Mammary epithelial cell (primary cell): ENCODE measurements around the gene RSRC1.

ENCODE experiments used
- EZH2 ChIP-seq: IDR thresholded peaks from 2 replicates; pipeline ENCODE4 v1.6.1; 2012; ENCODE audit warnings: low read length, inconsistent platforms, borderline replicate concordance
- TF ChIP-seq, protein P1 (sequence below), 2 donors: IDR thresholded peaks in 1 of 2; conservative IDR thresholded peaks in 1 of 2; 2 replicates each; pipeline ENCODE4 v1.5.1; 2011 to 2012; ENCODE audit warnings: inconsistent platforms in 2 of 2, low read length in 2 of 2, mild to moderate bottlenecking in 2 of 2, control low read depth in 1 of 2, low read depth in 1 of 2; ENCODE audit not compliant: insufficient read depth in 1 of 2; ENCODE audit errors: extremely low read depth in 1 of 2

DNA sequence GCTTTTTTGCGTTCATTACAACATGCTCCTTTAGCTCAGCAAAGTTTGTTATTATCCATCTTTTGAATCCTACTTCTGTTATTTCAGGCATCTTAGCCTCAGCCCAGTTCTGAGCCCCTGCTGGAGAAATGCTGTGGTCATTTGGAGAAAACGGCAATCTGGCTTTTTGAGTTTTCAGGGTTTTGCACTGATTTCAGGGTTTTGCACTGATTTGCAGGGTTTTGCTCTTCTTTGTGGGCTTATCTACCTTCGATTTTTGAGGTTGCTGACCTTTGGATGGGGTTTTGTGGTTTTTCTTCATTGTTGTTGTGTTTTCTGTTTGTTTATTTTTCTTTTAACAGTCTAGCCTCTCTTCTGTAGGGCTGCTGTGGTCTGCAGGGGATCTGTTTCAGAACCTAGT lies 137.4 kb downstream of the RSRC1 start:
- TF ChIP-seq, protein P1, sequence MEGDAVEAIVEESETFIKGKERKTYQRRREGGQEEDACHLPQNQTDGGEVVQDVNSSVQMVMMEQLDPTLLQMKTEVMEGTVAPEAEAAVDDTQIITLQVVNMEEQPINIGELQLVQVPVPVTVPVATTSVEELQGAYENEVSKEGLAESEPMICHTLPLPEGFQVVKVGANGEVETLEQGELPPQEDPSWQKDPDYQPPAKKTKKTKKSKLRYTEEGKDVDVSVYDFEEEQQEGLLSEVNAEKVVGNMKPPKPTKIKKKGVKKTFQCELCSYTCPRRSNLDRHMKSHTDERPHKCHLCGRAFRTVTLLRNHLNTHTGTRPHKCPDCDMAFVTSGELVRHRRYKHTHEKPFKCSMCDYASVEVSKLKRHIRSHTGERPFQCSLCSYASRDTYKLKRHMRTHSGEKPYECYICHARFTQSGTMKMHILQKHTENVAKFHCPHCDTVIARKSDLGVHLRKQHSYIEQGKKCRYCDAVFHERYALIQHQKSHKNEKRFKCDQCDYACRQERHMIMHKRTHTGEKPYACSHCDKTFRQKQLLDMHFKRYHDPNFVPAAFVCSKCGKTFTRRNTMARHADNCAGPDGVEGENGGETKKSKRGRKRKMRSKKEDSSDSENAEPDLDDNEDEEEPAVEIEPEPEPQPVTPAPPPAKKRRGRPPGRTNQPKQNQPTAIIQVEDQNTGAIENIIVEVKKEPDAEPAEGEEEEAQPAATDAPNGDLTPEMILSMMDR (conservative IDR thresholded peaks at IDR 0.05 in 1 of 2, IDR thresholded peaks at IDR 0.05 in 1 of 2; ENCODE audit: extremely low read depth in 1 of 2, insufficient read depth in 1 of 2, low read depth in 1 of 2, low read length in 2 of 2), result no peak
- TF ChIP-seq EZH2, result no peak
